Anterior cingulate cortex (tissue), 58 donors: ENCODE data around the gene MTRF1.
"Not testable (repeated sequence)": the region's sequence is repeated elsewhere in the genome, so short reads cannot be mapped to it uniquely, and the experiment has no call there.

Experiments used
- DNase-seq, 58 donors: peaks; one replicate each; lab custom pipeline; 2025; lab: John Stamatoyannopoulos, UW

Gene MTRF1

DNA sequence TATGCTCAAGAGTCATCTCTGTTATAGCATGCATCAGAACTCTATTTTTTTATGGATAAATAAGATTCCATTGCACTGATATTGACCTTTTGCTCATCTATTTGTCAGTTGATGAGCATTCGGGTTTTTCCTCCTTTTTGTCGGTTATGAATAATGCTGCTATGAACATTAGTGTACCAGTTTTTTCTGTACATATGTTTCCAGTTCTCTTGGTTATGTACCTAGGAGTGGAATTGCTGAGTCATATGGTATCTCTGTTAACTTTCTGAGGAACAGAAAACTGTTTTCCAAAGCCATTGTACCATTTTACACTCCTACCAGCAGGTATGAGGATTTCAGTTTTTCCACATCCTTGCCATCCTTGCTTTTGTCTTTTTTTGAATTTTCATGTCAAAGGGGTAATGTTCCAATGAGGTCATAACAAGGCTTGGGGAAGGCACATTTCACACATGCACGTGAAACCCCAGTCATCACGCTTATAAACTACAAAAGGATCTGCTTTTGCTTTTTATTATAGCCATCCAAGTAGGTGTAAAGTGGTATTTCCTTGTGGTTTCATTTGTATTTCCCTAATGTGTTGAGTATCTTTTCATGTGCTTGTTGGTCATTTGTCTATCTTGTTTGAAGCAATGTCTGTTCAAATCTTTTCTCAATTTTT lies 83.7 kb downstream of the MTRF1 start:
- DNase-seq = no peak

DNA sequence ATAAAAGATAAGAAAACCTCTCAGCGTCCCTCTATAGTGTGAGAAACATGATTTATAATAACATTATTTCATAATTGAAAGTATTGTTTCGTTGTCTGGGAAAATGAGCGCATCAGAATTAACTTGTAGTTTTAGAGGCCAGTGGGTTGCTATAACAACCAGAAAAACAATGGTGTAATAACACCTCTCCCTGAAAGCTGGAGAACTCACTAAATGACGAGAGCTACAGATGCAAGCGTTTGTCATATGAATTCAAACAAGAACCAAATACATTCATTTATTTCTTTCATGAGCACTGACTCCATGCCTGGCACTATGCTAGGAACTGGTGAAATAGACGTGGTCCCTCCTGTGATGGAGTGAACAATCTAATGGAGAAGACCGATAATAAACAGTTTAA lies 85.3 kb downstream of the MTRF1 start:
- DNase-seq = no peak

DNA sequence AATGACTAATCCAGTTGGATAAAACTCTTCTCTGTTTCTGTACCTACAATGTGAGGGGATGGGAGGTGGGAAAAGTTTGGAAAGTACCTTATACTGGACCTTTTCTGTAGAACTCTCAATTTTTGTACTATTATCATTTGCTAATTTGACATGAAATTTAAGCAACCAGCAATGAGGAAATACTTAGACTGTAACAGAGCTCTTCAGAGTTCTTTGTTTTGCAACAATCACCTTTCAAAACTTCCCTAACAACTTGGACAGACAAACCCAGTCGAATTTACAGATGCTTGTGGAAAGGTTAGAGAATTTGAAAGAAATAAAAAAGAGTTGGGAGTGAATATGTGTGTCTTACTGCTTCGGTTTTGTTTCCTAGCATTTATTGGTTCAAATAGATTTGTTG lies 85.8 kb downstream of the MTRF1 start:
- DNase-seq = no peak

DNA sequence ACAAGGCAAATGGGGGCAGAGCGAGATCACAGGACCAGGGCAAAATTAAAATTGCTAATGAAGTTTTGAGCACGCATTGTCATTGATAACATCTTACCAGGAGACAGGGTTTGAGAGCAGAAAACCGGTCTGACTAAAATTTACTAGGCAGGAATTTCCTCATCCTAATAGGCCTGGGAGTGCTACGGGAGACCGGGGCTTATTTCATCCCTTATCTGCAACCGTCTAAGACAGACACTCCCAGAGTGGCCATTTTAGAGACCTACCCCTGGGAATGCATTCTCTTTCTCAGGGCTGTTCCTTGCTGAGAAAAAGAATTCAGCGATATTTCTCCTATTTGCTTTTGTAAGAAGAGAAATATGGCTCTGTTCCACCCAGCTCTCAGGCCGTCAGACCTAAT lies 87.8 kb downstream of the MTRF1 start:
- DNase-seq = not testable (repeated sequence)
